SJSA1 (cell line): ENCODE results near the gene PHLDA1. TPM values are rescaled to one million over a fixed set of nuclear protein-coding genes. Genes with fewer than 3 reads are reported as not detected.
A peak's percentile ranks its signal among the peaks of the same experiment; 100 is the strongest.

ENCODE experiments used
- DNase-seq, 2 experiments: peaks; one replicate each; pipeline ENCODE4 v3.0.0-alpha.2; 2015 to 2020; ENCODE audit warnings: low spot score in 2 of 2, low read depth in 1 of 2
- H3K27ac ChIP-seq: fragments of 250-450 bp; sonication (Bioruptor Pico); 2 replicates; pipeline ENCODE4 v1.5.1; 2020; ENCODE audit warnings: mild to moderate bottlenecking, moderate library complexity
- H3K27me3 ChIP-seq: fragments of 250-450 bp; sonication (Bioruptor Pico); replicated peaks from 2 replicates; pipeline ENCODE4 v1.5.1; 2020; ENCODE audit warnings: mild to moderate bottlenecking, moderate library complexity
- H3K36me3 ChIP-seq: fragments of 250-450 bp; sonication (Bioruptor Pico); 2 replicates; pipeline ENCODE4 v1.5.1; 2020; ENCODE audit warnings: mild to moderate bottlenecking
- H3K4me1 ChIP-seq: fragments of 250-450 bp; sonication (Bioruptor Pico); replicated peaks from 2 replicates; pipeline ENCODE4 v1.6.1; 2021; ENCODE audit warnings: mild to moderate bottlenecking
- H3K4me3 ChIP-seq: fragments of 250-450 bp; sonication (Bioruptor Pico); 2 replicates; pipeline ENCODE4 v1.5.1; 2020; ENCODE audit warnings: mild to moderate bottlenecking
- H3K9me3 ChIP-seq: fragments of 250-450 bp; sonication (Bioruptor Pico); replicated peaks from 2 replicates; pipeline ENCODE4 v1.5.1; 2020; ENCODE audit warnings: mild to moderate bottlenecking
- total RNA-seq: library from RNA; depleted of rRNA; stranded (reverse); fragments of >200 nt; shearing (Covaris generic); gene quantifications from 2 replicates; pipeline ENCODE4 v1.2.3, GENCODE V29; 2014

The PHLDA1 gene
- total RNA-seq, 1 experiment from 2014 or later = 23.6 TPM

DNA sequence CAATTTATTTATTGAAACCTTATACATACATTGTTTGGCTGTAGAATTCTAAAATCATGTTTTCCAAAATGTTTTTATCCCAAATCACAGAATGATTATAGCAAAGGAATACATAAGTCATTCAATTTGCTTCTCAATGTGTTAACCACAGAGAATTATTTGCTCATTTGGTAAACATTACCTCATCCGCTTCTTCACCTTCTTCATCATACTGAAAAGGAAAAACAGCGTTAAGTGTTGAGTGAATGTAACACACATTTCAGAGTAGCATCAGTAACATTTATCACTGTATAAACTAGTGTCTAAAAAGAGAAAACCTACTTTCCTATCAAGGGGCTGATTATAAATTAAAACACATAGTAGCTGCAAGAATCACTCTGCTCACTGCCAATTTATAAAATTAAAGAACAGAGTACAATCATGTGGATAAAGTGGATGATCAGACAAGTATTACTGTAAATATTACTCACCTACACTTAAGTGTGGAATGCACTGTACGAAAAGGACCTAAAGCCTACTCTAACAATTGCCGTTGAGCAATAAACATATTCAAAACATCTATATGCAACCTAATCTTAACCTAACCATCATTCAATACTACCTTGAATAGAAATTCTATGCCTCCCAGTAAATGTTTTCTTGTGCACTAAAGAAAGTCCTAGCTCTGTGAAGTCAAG lies 18.1 kb upstream of the PHLDA1 start:
- Histone ChIP-seq H3K4me3 (no peak overlapping the region), H3K36me3 (peaks cover 83% of the 10 kb centered on the region), H3K27ac (no peak overlapping the region), H3K27me3 (no peaks in the 10 kb centered on the region), H3K9me3 (no peaks in the 10 kb centered on the region), H3K4me1 (no peaks in the 10 kb centered on the region)
- DNase-seq = no peak

DNA sequence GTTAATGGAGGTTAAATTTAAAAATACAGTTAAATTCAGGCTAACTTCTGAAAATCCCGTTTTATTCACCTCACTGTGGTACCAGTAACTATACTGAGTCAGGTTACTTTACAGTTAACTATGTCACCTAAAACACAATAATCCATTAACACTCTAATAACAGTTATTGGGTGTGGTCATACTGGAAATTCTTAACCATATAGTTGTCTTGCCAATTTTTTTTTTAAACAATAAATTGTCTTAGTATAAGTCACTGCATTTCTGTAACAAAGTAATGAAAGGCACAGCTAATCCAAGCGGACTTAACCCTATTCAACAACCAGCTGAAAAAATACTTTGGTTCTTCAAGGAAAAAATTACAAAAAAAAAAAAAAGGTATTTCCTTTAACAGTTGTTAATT lies 16.2 kb upstream of the PHLDA1 start:
- H3K36me3 ChIP-seq = peaks cover 78% of the 10 kb centered on the region
- DNase-seq = no peak
- no peaks in the 10 kb centered on the region for H3K9me3 ChIP-seq
- H3K4me1 ChIP-seq = no peaks in the 10 kb centered on the region
- H3K27ac ChIP-seq = no peak overlapping the region
- no peaks in the 10 kb centered on the region for H3K27me3 ChIP-seq
- no peak overlapping the region for H3K4me3 ChIP-seq

DNA sequence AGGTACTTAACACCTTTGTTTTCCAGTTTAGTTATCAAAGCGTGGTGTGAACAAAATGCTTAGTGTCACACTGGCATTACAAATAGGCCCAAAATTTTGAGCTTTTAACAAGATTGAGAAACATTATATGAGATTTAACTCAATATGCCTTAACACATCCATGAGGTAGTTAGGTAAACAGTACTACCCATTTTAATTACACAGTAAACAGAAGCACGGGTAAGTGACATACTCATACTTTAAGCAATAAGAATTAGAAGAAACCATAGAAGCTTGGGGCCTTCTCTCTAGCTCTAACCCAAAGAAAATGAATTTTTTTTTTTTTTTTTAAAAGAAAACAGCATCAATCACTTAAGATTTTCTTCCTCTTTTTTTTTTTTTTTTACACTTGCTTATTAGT lies 15.5 kb upstream of the PHLDA1 start:
- Histone ChIP-seq H3K4me1 (no peaks in the 10 kb centered on the region), H3K36me3 (peaks cover 77% of the 10 kb centered on the region)
- DNase-seq = no peak

DNA sequence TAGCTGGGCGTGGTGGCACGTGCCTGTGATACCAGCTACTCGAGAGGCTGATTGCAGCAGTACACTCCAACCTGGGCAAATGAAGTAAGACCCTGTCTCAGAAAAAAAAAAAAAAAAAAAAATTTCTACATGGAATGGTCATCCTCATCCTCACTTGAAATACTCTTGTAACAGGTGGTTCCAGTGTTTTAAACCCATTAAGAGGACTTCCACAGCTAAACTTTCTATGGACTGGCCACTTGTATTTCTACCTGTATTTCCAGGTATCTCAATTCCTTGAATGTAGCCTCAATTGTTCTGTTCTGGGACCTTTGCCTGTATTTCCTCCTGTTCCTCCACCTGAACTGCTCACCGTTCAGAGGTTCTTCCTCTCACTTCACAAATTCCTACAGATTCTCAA lies 11.8 kb upstream of the PHLDA1 start:
- no peaks in the 10 kb centered on the region for H3K27me3 ChIP-seq
- peaks cover 3% of the 10 kb centered on the region for H3K4me1 ChIP-seq
- H3K36me3 ChIP-seq = peaks cover 43% of the 10 kb centered on the region
- H3K27ac ChIP-seq = no peak overlapping the region
- no peak for DNase-seq
- no peak overlapping the region for H3K4me3 ChIP-seq
- no peaks in the 10 kb centered on the region for H3K9me3 ChIP-seq

More for the DNA sequence above, 15.5 kb upstream of the PHLDA1 start:
- Histone ChIP-seq H3K27me3 (no peaks in the 10 kb centered on the region), H3K4me3 (no peak overlapping the region), H3K27ac (no peak overlapping the region), H3K9me3 (no peaks in the 10 kb centered on the region)

DNA sequence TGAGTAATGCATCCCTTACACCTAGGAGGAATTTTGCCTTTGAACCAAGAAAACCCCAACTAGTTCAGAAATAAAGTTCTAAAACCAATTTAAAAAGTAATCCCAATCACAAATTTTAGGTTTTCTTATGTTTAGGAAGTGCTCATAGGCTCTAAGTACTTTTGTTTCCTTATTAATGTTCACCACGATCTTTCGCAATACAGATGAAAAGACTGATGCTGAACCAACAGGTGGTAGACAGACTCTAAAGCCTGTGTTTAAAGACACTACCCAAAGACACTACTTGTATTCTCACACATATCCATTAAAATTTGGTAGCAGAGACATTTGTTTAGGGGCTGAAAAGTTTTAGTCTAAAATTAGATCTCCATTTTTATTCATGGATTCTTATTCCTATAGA lies 10.6 kb upstream of the PHLDA1 start:
- H3K27me3 ChIP-seq = no peaks in the 10 kb centered on the region
- H3K9me3 ChIP-seq = no peaks in the 10 kb centered on the region
- H3K27ac ChIP-seq = no peak overlapping the region
- no peak for DNase-seq
- peaks cover 35% of the 10 kb centered on the region for H3K36me3 ChIP-seq
- peaks cover 16% of the 10 kb centered on the region for H3K4me1 ChIP-seq
- H3K4me3 ChIP-seq = no peak overlapping the region

DNA sequence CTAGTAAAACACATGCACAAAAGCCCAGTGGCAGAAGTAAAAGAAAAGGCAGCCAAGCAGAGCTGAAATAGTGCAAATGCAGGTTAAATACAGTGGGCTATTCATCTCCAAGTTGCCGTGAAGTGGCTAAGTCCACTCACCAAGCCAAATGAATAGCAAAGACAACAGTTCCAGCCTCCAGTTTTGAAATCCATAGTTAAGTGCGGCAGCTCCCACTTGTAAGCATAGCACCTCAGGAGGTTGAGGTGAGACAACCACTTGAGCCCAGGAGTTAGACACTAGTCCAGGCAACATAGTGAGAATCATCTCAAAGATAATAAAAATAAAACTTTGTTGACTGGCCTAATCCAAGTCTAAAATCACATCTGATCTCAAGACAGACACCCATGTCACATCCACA lies 9.8 kb upstream of the PHLDA1 start:
- H3K36me3 ChIP-seq = peaks cover 30% of the 10 kb centered on the region
- DNase-seq = no peak
- H3K4me1 ChIP-seq = peaks cover 18% of the 10 kb centered on the region
- H3K27me3 ChIP-seq = no peaks in the 10 kb centered on the region
- no peaks in the 10 kb centered on the region for H3K9me3 ChIP-seq
- no peak overlapping the region for H3K4me3 ChIP-seq
- no peak overlapping the region for H3K27ac ChIP-seq

DNA sequence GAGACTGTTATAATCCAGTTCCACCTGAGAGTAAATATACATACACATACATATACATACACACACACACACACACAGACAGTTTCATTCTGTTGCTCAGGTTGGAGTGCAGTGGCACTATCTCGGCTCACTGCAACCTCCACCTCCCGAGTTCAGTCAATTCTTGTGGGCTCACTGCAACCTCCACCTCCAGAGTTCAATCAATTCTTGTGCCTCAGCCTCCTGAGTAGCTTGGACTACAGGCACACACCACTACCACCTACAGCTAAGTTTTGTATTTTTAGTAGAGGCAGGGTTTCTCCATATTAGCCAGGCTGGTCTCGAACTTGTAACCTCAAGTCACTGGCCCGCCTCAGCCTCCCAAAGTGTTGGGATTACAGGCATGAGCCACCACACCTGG lies 8.9 kb upstream of the PHLDA1 start:
- Histone ChIP-seq H3K4me3 (no peak overlapping the region), H3K27me3 (no peaks in the 10 kb centered on the region), H3K9me3 (no peaks in the 10 kb centered on the region), H3K4me1 (peaks cover 18% of the 10 kb centered on the region), H3K36me3 (peaks cover 24% of the 10 kb centered on the region), H3K27ac (no peak overlapping the region)
- DNase-seq = no peak

DNA sequence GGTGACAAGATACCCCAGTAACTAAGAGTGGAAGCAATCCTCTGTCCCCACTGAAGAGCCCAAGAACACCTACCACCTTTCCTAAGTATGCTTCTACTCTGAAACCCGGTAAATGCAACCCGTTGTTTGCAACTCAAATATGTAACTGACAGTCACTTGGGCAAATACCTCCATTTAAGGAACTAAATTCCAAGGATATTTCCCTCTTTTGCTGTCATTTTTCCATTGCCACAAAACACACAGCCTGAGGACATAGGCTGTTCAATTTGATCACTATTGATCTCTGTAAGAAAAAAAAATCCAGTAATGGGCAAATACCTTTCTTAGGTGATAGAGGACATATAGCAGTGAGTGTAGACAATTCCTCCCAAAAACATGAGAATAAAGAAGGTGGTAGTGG lies 6.6 kb upstream of the PHLDA1 start:
- Histone ChIP-seq H3K36me3 (peaks cover 10% of the 10 kb centered on the region), H3K9me3 (no peaks in the 10 kb centered on the region), H3K4me1 (peaks cover 21% of the 10 kb centered on the region), H3K27me3 (no peaks in the 10 kb centered on the region), H3K27ac (no peak overlapping the region), H3K4me3 (no peak overlapping the region)
- no peak for DNase-seq

DNA sequence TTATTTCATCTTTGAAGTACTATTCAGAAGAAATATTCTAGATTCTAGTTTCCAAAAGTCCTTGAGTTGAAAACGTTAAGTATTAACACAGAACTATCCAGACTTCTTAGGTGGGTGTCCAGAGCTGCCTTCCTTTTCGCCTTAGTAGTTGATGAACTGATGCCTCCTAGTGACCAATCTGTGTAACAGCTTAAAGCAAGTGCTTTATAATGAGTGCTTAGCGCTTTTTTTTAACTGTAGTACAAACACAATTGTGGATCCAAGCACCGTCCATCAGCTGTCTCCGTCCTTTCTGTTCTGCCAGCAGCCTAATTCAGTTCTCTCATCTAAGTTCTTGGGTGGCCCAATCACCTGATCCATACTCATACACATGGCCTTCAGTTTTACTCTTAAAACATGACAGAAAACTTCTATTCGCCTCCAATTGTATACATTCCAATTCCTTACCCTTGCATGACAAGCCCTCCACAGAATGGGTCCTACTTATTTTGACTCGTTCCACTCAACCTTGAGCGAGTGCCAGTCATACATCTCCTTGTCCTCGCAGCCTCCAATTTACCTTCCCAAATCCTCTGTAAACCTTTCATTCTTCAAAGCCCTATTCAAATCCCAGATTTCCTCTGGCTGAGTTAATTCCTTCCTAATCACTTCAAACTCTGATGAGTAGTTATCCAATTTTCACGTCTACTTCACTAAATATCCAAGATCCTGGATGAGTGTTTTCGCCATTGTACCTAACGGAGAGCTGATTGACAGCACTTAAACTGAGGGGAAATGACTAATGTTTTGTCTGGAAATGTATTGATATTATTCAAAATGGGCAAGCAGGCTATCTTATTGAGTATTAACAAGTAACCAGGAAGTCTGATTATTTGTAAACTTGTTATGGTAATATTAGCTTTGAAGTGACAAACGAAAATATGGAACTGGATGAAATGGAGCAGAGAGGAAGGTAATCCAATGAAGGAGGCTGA lies 5.8 kb upstream of the PHLDA1 start:
- Histone ChIP-seq H3K27me3 (no peaks in the 10 kb centered on the region), H3K4me1 (peaks cover 29% of the 10 kb centered on the region), H3K27ac (no peak overlapping the region), H3K36me3 (peaks cover 3% of the 10 kb centered on the region), H3K9me3 (no peaks in the 10 kb centered on the region), H3K4me3 (no peak overlapping the region)
- DNase-seq = peak; percentile 49 to 68

DNA sequence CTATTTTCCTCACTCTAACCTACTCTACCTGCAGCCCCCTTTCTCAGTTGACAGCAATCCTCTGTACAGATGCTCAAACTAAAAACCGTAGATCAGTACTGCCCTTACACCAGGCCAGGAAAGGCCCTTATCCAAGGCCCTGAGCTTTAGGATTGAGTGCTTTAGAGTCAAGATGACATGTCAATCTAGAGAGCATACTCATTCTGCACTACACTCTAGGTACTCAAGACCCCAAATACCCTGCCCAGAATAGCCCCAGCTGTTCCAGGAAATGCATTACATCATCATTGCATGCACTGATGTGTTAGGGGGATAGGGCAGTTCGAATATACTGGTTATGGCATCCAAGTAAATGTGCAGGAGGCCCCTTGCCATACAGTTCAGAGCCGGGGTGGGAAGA lies 3.5 kb upstream of the PHLDA1 start:
- Histone ChIP-seq H3K27me3 (no peaks in the 10 kb centered on the region), H3K27ac (no peak overlapping the region), H3K36me3 (peaks cover 16% of the 10 kb centered on the region), H3K4me1 (peaks cover 29% of the 10 kb centered on the region), H3K4me3 (no peak overlapping the region), H3K9me3 (no peaks in the 10 kb centered on the region)
- no peak for DNase-seq

DNA sequence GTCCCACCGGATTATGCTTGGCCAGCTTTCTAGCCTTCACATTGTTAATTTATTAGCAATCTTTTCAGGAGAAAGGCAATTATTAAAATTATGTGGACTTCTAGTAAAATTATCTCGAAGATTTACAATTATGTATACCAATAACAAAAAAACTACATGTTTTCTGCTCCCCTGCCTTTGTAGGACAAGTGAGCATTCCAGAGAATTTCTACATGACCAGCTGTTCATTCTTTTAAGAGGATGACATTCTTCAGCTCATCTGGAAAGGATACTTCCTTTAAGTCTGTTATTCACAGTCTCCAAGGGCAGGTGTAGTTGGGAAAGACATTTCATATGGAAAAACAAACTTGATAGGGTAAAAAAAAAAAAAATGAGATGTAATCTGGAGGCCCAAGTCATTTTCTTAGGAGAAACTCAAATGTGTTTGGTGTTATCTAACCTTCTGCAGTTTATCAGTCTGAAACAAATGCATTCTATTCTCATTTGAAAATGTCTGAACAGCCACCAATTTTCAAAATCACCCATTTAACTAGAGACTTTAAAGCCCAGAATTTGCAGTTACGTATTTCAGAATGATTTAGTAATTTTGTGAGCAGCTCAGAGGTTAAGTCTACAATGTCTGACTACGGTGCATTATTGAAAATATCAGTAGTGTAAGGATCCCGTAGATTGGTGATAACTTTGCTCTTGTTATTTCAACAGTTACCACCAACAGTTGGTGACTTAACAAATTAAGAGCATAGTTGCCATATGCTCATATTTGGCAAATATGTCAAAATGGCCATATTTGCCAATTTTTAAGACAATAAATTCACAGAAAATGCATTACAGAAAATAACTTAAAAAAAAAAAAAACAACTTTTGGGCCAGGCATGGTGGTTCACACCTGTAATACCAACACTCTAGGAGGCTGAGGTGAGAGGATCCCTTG lies 1.8 kb upstream of the PHLDA1 start:
- DNase-seq = no peak
- Histone ChIP-seq H3K4me3 (peak overlapping the region; percentile 71), H3K27ac (peak overlapping the region; percentile 89), H3K9me3 (no peaks in the 10 kb centered on the region), H3K27me3 (no peaks in the 10 kb centered on the region), H3K4me1 (peaks cover 33% of the 10 kb centered on the region), H3K36me3 (peaks cover 33% of the 10 kb centered on the region)

DNA sequence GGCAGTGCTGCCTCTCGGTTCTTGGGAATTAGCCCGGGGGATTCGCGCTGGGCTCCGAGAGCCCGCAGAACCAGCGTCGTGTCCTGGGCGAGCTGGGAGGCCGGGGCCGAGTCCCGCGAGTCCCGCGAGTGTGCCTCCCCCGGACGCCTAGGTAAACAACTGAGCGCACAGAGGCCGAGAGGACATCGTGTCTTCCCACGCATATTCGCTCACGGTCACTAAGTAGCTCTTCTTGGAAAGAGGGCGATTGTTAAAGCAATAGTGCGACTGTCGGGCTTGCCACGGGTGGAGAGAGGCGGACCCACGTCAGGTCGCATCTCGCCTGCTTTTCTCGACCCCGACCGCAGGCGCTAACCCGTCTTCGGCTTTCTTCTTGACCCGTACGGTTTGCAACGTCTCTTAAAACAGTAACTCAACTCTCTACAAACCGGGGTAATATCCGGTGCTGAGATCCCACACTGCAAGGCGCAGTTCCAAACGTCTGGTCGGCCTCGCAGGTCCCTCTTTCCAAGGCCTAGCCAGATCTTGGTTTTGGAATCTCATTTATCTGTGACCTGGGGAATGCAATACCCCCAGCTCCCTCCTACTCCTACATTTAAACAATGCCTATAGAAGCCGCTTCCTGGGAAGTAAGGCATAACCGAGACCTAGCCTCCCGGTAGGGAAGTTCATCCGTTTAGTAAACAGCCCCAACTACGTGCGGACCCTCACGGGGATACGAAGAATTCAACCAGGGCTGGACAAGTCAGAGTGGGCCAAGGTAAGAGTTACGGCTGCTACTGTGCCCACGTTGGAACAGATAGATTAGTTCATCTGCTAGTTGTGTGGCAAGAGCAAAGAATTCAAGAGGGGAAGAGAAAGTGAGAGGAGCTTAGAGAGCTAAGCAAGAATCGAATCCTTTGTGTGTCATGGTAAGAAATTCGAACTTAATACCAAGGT lies 736 bp upstream of the PHLDA1 start:
- Histone ChIP-seq H3K9me3 (no peaks in the 10 kb centered on the region), H3K27me3 (no peaks in the 10 kb centered on the region), H3K36me3 (peaks cover 40% of the 10 kb centered on the region), H3K4me3 (peak overlapping the region; percentile 71), H3K27ac (peak overlapping the region; percentile 89), H3K4me1 (peaks cover 26% of the 10 kb centered on the region)
- peak in 1 of 2 experiments; percentile 76 for DNase-seq

DNA sequence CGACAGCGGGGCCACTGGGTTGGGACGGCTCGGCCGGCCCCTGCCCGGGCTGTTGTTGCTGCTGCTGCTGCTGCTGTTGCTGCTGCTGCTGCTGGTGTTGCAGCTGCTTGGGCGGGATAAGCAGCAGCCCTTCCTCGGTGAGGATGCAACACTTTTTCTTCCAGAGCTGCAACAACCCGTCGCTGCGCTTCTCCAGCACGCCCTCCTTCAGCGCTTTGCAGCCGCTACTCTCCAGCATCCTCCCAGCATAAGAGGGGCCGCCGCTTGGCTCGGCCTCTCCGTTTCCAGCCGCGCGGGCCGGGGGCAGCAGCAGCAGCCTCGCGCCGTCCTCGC lies 529 bp downstream of the PHLDA1 start:
- no peaks in the 10 kb centered on the region for H3K9me3 ChIP-seq
- peaks cover 50% of the 10 kb centered on the region for H3K36me3 ChIP-seq
- H3K27me3 ChIP-seq = no peaks in the 10 kb centered on the region
- peak overlapping the region; percentile 89 for H3K27ac ChIP-seq
- peaks cover 34% of the 10 kb centered on the region for H3K4me1 ChIP-seq
- H3K4me3 ChIP-seq = peak overlapping the region; percentile 71
- DNase-seq = no peak
